ENCODE measurements around the gene C17orf75. TPM values are rescaled to one million over a fixed set of nuclear protein-coding genes. Genes with fewer than 3 reads are reported as not detected.

The C17orf75 gene
- total RNA-seq, 1 donor from 2014 or later: 23.9 TPM

Other genes with a start within 250 kb of the C17orf75 start
- gene RHOT1, start 199.7 kb downstream of the C17orf75 start, total RNA-seq: 66.4 TPM
- gene RHBDL3, start 76.3 kb downstream of the C17orf75 start, total RNA-seq: 1.6 TPM
- gene ZNF207, start 8.0 kb upstream of the C17orf75 start, total RNA-seq: 153 TPM
- gene PSMD11, start 102.3 kb upstream of the C17orf75 start, total RNA-seq: 77.8 TPM
- gene CDK5R1, start 144.8 kb upstream of the C17orf75 start, total RNA-seq: 1.6 TPM